IMR-90 (cell line): Measurements from ENCODE around the gene PYGM. TPM values are rescaled to one million over a fixed set of nuclear protein-coding genes. Genes with fewer than 3 reads are reported as not detected.

ENCODE experiments used
- ATAC-seq: fragments of 200-7000 bp; cut with Tn5 transposase; 2 replicates; pipeline ENCODE4 v1.9.1; 2020; ENCODE audit warnings: low read depth, mild to moderate bottlenecking, moderate library complexity
- BruUV-seq: library from RNA; stranded (reverse); fragments of 400-500 nt; replicated peaks from 2 replicates; lab custom pipeline; 2021; lab: Mats Ljungman, UMichigan
- CTCF ChIA-PET: fragments of 300-600 bp; formaldehyde crosslinking; extraction: SDS; loops from one replicate; lab custom pipeline; 2021; ENCODE audit warnings: antibody characterized with exemption; lab: Yijun Ruan, JAX
- POLR2A ChIA-PET: fragments of 300-600 bp; sonication (Branson Sonifier 250); formaldehyde crosslinking; loops from one replicate; lab custom pipeline; 2022; ENCODE audit warnings: antibody characterized with exemption; ENCODE audit not compliant: unreplicated experiment; lab: Charles Lee
- DNase-seq: peaks from one replicate; pipeline ENCODE4 v3.0.0; 2013
- H2AFZ ChIP-seq: replicated peaks from 2 replicates; pipeline ENCODE3; 2013; ENCODE audit warnings: low read length, mild to moderate bottlenecking; ENCODE audit not compliant: poor library complexity
- H2AK5ac ChIP-seq: 2 replicates; pipeline ENCODE4 v1.6.1; 2013; ENCODE audit warnings: low read depth, low read length, inconsistent platforms
- H2AK9ac ChIP-seq: replicated peaks from 2 replicates; pipeline ENCODE3; 2013; ENCODE audit warnings: mild to moderate bottlenecking, low read depth, low read length, moderate library complexity; ENCODE audit not compliant: poor library complexity
- H2BK120ac ChIP-seq: 2 replicates; pipeline ENCODE4 v1.6.1; 2013; ENCODE audit warnings: low read depth, low read length, inconsistent platforms
- H2BK15ac ChIP-seq: 3 replicates; pipeline ENCODE4 v1.6.1; 2013; ENCODE audit warnings: low read depth, low read length, inconsistent platforms
- H2BK20ac ChIP-seq: 2 replicates; pipeline ENCODE4 v1.6.1; 2013; ENCODE audit warnings: low read depth, mild to moderate bottlenecking, inconsistent platforms, low read length, moderate library complexity
- H2BK5ac ChIP-seq: 2 replicates; pipeline ENCODE4 v1.6.1; 2013; ENCODE audit warnings: mild to moderate bottlenecking, low read depth, low read length, inconsistent platforms; ENCODE audit not compliant: poor library complexity, severe bottlenecking
- H3K14ac ChIP-seq: replicated peaks from 2 replicates; pipeline ENCODE4 v1.6.1; 2013; ENCODE audit warnings: low read depth, low read length, inconsistent platforms
- H3K18ac ChIP-seq: 2 replicates; pipeline ENCODE4 v1.6.1; 2013; ENCODE audit warnings: low read depth, low read length, control low read depth
- H3K23ac ChIP-seq: 2 replicates; pipeline ENCODE4 v1.6.1; 2013; ENCODE audit warnings: low read depth, low read length, inconsistent platforms
- H3K27ac ChIP-seq: 2 replicates; pipeline ENCODE4 v1.5.1; 2013; ENCODE audit warnings: mild to moderate bottlenecking, control low read depth, low read length; ENCODE audit not compliant: insufficient read depth
- H3K27me3 ChIP-seq: 2 replicates; pipeline ENCODE4 v1.6.1; 2013; ENCODE audit warnings: low read length; ENCODE audit not compliant: control insufficient read depth, insufficient read depth
- H3K36me3 ChIP-seq: 2 replicates; pipeline ENCODE4 v1.6.1; 2013; ENCODE audit warnings: low read length, mixed read lengths; ENCODE audit not compliant: control insufficient read depth, insufficient read depth
- H3K4ac ChIP-seq: 2 replicates; pipeline ENCODE4 v1.6.1; 2013; ENCODE audit warnings: low read depth, low read length, inconsistent platforms
- H3K4me1 ChIP-seq: 2 replicates; pipeline ENCODE4 v1.6.1; 2013; ENCODE audit warnings: low read length, mixed read lengths; ENCODE audit not compliant: control insufficient read depth, insufficient read depth
- H3K4me2 ChIP-seq: 2 replicates; pipeline ENCODE4 v1.6.1; 2013; ENCODE audit warnings: low read depth, mild to moderate bottlenecking, control low read depth, low read length, moderate library complexity
- H3K4me3 ChIP-seq: 2 replicates; pipeline ENCODE4 v1.5.1; 2013; ENCODE audit warnings: low read depth, mild to moderate bottlenecking, control low read depth, low read length, moderate library complexity; ENCODE audit not compliant: insufficient read depth
- H3K56ac ChIP-seq: 2 replicates; pipeline ENCODE4 v1.6.1; 2013; ENCODE audit warnings: low read length, inconsistent platforms; ENCODE audit not compliant: insufficient read depth; ENCODE audit errors: extremely low read depth
- H3K79me1 ChIP-seq, 2 experiments: 2 replicates each; pipeline ENCODE4 v1.6.1; 2013; ENCODE audit warnings: low read length in 2 of 2, inconsistent platforms in 1 of 2, low read depth in 1 of 2
- H3K9ac ChIP-seq: 2 replicates; pipeline ENCODE4 v1.6.1; 2013; ENCODE audit warnings: low read depth, low read length, control low read depth
- H3K9me1 ChIP-seq: 2 replicates; pipeline ENCODE4 v1.6.1; 2013; ENCODE audit warnings: low read length, inconsistent platforms; ENCODE audit not compliant: insufficient read depth
- H3K9me3 ChIP-seq: 2 replicates; pipeline ENCODE4 v1.6.1; 2013; ENCODE audit warnings: low read length; ENCODE audit not compliant: control insufficient read depth, insufficient read depth
- H4K20me1 ChIP-seq: 2 replicates; pipeline ENCODE4 v1.6.1; 2013; ENCODE audit warnings: low read length, inconsistent platforms; ENCODE audit not compliant: insufficient read depth
- H4K5ac ChIP-seq: 2 replicates; pipeline ENCODE4 v1.6.1; 2013; ENCODE audit warnings: mild to moderate bottlenecking, low read depth, low read length, control low read depth
- H4K8ac ChIP-seq, 2 experiments: 2 replicates each; pipeline ENCODE4 v1.6.1; 2013; ENCODE audit warnings: low read depth in 2 of 2, low read length in 2 of 2, control low read depth in 1 of 2, inconsistent platforms in 1 of 2
- H4K91ac ChIP-seq: 2 replicates; pipeline ENCODE4 v1.6.1; 2013; ENCODE audit warnings: low read depth, low read length, inconsistent platforms; ENCODE audit not compliant: insufficient read depth
- BHLHE40 ChIP-seq: fragments of 150-350 bp; IDR thresholded peaks from 2 replicates; pipeline ENCODE4 v1.6.1; 2016; ENCODE audit warnings: mild to moderate bottlenecking, low read depth, low read length
- CEBPB ChIP-seq: IDR thresholded peaks from 2 replicates; pipeline ENCODE4 v1.6.1; 2012; ENCODE audit warnings: low read depth, low read length, improper control_type of control experiment
- CHD1 ChIP-seq: IDR thresholded peaks from 2 replicates; pipeline ENCODE4 v1.6.1; 2012; ENCODE audit warnings: low read depth, low read length, improper control_type of control experiment
- FOS ChIP-seq: fragments of 150-350 bp; IDR thresholded peaks from 2 replicates; pipeline ENCODE4 v1.6.1; 2016; ENCODE audit warnings: low read depth, low read length
- MAFK ChIP-seq: IDR thresholded peaks from 2 replicates; pipeline ENCODE4 v1.6.1; 2012; ENCODE audit warnings: low read depth, low read length, improper control_type of control experiment
- MAZ ChIP-seq: IDR thresholded peaks from 2 replicates; pipeline ENCODE4 v1.6.1; 2012; ENCODE audit warnings: low read depth, mild to moderate bottlenecking, low read length, improper control_type of control experiment, moderate library complexity, borderline replicate concordance
- MXI1 ChIP-seq: IDR thresholded peaks from 2 replicates; pipeline ENCODE4 v1.6.1; 2012; ENCODE audit warnings: low read depth, mild to moderate bottlenecking, low read length, moderate library complexity, borderline replicate concordance
- NFE2L2 ChIP-seq: fragments of 150-350 bp; IDR thresholded peaks from 2 replicates; pipeline ENCODE4 v1.6.1; 2016; ENCODE audit warnings: low read depth, mild to moderate bottlenecking, low read length
- POLR2A ChIP-seq: IDR thresholded peaks from 2 replicates; pipeline ENCODE4 v1.6.1; 2012; ENCODE audit warnings: mild to moderate bottlenecking, low read depth, low read length
- RAD21 ChIP-seq: IDR thresholded peaks from 2 replicates; pipeline ENCODE4 v1.6.1; 2012; ENCODE audit warnings: low read length, improper control_type of control experiment
- RCOR1 ChIP-seq: IDR thresholded peaks from 2 replicates; pipeline ENCODE4 v1.6.1; 2012; ENCODE audit warnings: mild to moderate bottlenecking, low read length, improper control_type of control experiment; ENCODE audit not compliant: insufficient replicate concordance
- RFX5 ChIP-seq: IDR thresholded peaks from 2 replicates; pipeline ENCODE4 v1.8.0; 2012; ENCODE audit warnings: low read depth, mild to moderate bottlenecking, low read length, moderate library complexity
- SMC3 ChIP-seq: fragments of 150-350 bp; IDR thresholded peaks from 2 replicates; pipeline ENCODE4 v1.6.1; 2016; ENCODE audit warnings: low read depth, mild to moderate bottlenecking, antibody characterized with exemption, low read length, moderate library complexity
- WGBS, 2 experiments: methylation state at CpG; one replicate each; pipeline versions ENCODE4 v1.1.5 to v1.1.7; 2013; ENCODE audit warnings: missing lambda C conversion rate in 2 of 2; ENCODE audit not compliant: insufficient read length in 1 of 2; ENCODE audit errors: extremely low coverage in 2 of 2; 5-methylcytosine and 5-hydroxymethylcytosine counted together
- dilution Hi-C: fragments of 300-500 bp; cut with HindIII; formaldehyde crosslinking; loops from one replicate; pipeline ENCODE4 v1.14.3; 2018; ENCODE audit warnings: low sequenced_read_pairs; ENCODE audit not compliant: unreplicated experiment
- in situ Hi-C: fragments of 300-500 bp; cut with MboI; formaldehyde crosslinking; loops from 3 replicates; pipeline ENCODE4 v1.14.3; 2019; ENCODE audit warnings: low sequenced_read_pairs, inconsistent platforms, mixed read lengths
- intact Hi-C: fragments of 100-400 bp; cut with micrococcal nuclease; formaldehyde crosslinking; loops from 2 replicates; pipeline ENCODE4 v1.10.0; 2022
- polyA plus RNA-seq, 3 experiments: library from polyadenylated mRNA; depleted of rRNA; stranded (reverse); fragments of >200 nt; gene quantifications; 2 replicates each; pipeline ENCODE4 v1.2.3, GENCODE V29; 2012; ENCODE audit warnings: low replicate concordance in 1 of 3
- total RNA-seq: library from RNA; depleted of rRNA; stranded (reverse); fragments of >200 nt; gene quantifications from 2 replicates; pipeline ENCODE4 v1.2.3, GENCODE V29; 2012
- TF ChIP-seq, protein P1 (sequence below): conservative IDR thresholded peaks from 2 replicates; pipeline ENCODE4 v1.5.1; 2012; ENCODE audit warnings: mild to moderate bottlenecking, low read depth, low read length, improper control_type of control experiment
- TF ChIP-seq, protein P2 (sequence below): fragments of 150-350 bp; IDR thresholded peaks from 2 replicates; pipeline ENCODE4 v1.6.1; 2017; ENCODE audit warnings: mild to moderate bottlenecking, antibody characterized with exemption, low read length, low read depth
- TF ChIP-seq, protein P3 (sequence below): fragments of 150-350 bp; IDR thresholded peaks from 2 replicates; pipeline ENCODE4 v1.6.1; 2016; ENCODE audit warnings: low read depth, mild to moderate bottlenecking, low read length, moderate library complexity, borderline replicate concordance

PYGM gene
- total and polyA plus RNA-seq, 2 of the 4 experiments (the other 2 are of a cell fraction) = 0.18 to 0.21 TPM

DNA sequence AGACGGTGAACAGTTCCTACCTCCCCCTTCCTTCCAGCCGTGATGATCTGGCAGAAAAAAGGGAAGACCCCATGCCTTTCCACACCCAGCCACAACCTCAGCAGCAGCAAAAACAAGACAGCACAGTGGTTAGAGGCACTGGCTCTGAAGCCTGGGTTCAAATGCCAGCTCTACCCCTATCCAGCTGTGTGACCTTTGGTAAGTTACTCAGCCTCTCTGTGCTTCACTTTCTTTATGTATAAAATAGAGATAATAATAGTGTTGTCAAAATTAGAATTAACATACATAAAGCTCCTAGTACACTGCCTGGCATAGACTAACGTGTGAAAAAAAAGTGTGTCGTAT lies 41.0 kb downstream of the PYGM start:
- Histone ChIP-seq H2BK5ac (no peak overlapping the region), H3K4me2 (no peak overlapping the region), H3K4me3 (no peak overlapping the region), H3K56ac (no peak overlapping the region), H3K27ac (no peak overlapping the region), H3K14ac (no peak overlapping the region), H3K9me1 (no peaks in the 10 kb centered on the region), H3K23ac (no peak overlapping the region), H2AK5ac (no peak overlapping the region), H3K27me3 (peaks cover 82% of the 10 kb centered on the region), H3K18ac (no peak overlapping the region), H3K4ac (no peak overlapping the region), H3K9me3 (no peaks in the 10 kb centered on the region), H4K5ac (no peak overlapping the region), H2AFZ (no peak overlapping the region), H4K20me1 (no peaks in the 10 kb centered on the region), H3K79me1 (no peaks in the 10 kb centered on the region), H2AK9ac (no peak overlapping the region), H4K91ac (no peak overlapping the region), H3K9ac (no peak overlapping the region), H2BK120ac (no peak overlapping the region), H3K4me1 (no peaks in the 10 kb centered on the region), H2BK15ac (no peak overlapping the region), H3K36me3 (no peaks in the 10 kb centered on the region), H2BK20ac (no peak overlapping the region), H4K8ac (no peak overlapping the region)
- ATAC-seq = no peak
- dilution Hi-C loops (no loop called here), in situ Hi-C loops (no loop called here), intact Hi-C loops (no loop called here)
- no CpG with 5 or more reads among the region's 4 CpGs for WGBS, 2 experiments
- no peak for DNase-seq
- TF ChIP-seq NFE2L2 (no peak), MAZ (no peak), RFX5 (no peak), FOS (no peak), RAD21 (no peak), BHLHE40 (no peak), MAFK (no peak), MXI1 (no peak), SMC3 (no peak), POLR2A (no peak), RCOR1 (no peak), CHD1 (no peak), CEBPB (no peak)
- TF ChIP-seq, protein P1, sequence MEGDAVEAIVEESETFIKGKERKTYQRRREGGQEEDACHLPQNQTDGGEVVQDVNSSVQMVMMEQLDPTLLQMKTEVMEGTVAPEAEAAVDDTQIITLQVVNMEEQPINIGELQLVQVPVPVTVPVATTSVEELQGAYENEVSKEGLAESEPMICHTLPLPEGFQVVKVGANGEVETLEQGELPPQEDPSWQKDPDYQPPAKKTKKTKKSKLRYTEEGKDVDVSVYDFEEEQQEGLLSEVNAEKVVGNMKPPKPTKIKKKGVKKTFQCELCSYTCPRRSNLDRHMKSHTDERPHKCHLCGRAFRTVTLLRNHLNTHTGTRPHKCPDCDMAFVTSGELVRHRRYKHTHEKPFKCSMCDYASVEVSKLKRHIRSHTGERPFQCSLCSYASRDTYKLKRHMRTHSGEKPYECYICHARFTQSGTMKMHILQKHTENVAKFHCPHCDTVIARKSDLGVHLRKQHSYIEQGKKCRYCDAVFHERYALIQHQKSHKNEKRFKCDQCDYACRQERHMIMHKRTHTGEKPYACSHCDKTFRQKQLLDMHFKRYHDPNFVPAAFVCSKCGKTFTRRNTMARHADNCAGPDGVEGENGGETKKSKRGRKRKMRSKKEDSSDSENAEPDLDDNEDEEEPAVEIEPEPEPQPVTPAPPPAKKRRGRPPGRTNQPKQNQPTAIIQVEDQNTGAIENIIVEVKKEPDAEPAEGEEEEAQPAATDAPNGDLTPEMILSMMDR = no peak
- TF ChIP-seq, protein P2, sequence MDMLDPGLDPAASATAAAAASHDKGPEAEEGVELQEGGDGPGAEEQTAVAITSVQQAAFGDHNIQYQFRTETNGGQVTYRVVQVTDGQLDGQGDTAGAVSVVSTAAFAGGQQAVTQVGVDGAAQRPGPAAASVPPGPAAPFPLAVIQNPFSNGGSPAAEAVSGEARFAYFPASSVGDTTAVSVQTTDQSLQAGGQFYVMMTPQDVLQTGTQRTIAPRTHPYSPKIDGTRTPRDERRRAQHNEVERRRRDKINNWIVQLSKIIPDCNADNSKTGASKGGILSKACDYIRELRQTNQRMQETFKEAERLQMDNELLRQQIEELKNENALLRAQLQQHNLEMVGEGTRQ = no peak
- TF ChIP-seq, protein P3, sequence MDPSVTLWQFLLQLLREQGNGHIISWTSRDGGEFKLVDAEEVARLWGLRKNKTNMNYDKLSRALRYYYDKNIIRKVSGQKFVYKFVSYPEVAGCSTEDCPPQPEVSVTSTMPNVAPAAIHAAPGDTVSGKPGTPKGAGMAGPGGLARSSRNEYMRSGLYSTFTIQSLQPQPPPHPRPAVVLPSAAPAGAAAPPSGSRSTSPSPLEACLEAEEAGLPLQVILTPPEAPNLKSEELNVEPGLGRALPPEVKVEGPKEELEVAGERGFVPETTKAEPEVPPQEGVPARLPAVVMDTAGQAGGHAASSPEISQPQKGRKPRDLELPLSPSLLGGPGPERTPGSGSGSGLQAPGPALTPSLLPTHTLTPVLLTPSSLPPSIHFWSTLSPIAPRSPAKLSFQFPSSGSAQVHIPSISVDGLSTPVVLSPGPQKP = no peak
- ChIA-PET CTCF (interaction anchor here (1.3 kb wide), 1 partner anchor 30 kb away, joined by 5 read pairs; no protein-coding TSS in a partner anchor), POLR2A (no interaction called here)
- no TSS peak for BruUV-seq
